PFSK-1 (cell line): ENCODE results near the gene WDR1.

ENCODE experiments used
- FOXP2 ChIP-seq: optimal IDR thresholded peaks from 2 replicates; pipeline ENCODE3; 2011; ENCODE audit warnings: borderline replicate concordance, control low read depth, inconsistent platforms; ENCODE audit not compliant: insufficient read depth; ENCODE audit errors: extremely low read length, extremely low read depth
- POLR2AphosphoS5 ChIP-seq: IDR thresholded peaks from 2 replicates; pipeline ENCODE4 v1.6.1; 2012; ENCODE audit warnings: low read depth, mild to moderate bottlenecking, control low read depth, low read length, moderate library complexity
- SIN3A ChIP-seq: IDR thresholded peaks from 2 replicates; pipeline ENCODE4 v1.6.1; 2012; ENCODE audit warnings: mild to moderate bottlenecking, low read length, moderate library complexity, borderline replicate concordance; ENCODE audit not compliant: insufficient read depth
- TAF1 ChIP-seq: IDR thresholded peaks from 2 replicates; pipeline ENCODE4 v1.6.1; 2012; ENCODE audit warnings: low read length, control low read depth, borderline replicate concordance; ENCODE audit not compliant: insufficient read depth
- TF ChIP-seq, protein P1 (sequence below), 2 experiments: IDR thresholded peaks; 2 replicates each; pipeline versions ENCODE4 v1.6.1 to v1.8.0; 2011 to 2012; ENCODE audit warnings: low read depth in 2 of 2, low read length in 2 of 2, control low read depth in 1 of 2, inconsistent platforms in 1 of 2, mild to moderate bottlenecking in 1 of 2, moderate library complexity in 1 of 2; ENCODE audit not compliant: insufficient read depth in 1 of 2

The WDR1 gene

DNA sequence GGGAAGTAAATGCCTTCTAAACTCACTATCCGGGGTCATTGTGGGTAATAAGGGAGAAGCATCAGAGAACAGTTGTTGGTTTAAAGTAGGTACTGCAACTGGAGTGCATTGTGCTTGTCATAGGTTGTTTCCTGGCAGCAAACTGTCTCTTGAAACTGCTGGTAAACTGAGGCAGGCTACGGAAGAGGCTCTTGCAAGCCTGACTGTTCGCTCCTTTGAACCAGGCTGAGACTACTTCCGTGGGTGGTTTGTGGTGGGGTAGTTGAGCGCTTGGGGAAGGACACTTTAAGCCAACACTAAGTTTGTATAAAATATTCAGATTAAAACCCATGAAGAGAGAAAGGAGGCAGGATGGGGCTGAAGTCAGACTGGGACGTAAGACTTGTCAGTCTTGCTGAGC lies 45.2 kb upstream of the WDR1 start:
- TF ChIP-seq TAF1 (no peak), POLR2AphosphoS5 (no peak), SIN3A (no peak), FOXP2 (no peak)
- TF ChIP-seq, protein P1, sequence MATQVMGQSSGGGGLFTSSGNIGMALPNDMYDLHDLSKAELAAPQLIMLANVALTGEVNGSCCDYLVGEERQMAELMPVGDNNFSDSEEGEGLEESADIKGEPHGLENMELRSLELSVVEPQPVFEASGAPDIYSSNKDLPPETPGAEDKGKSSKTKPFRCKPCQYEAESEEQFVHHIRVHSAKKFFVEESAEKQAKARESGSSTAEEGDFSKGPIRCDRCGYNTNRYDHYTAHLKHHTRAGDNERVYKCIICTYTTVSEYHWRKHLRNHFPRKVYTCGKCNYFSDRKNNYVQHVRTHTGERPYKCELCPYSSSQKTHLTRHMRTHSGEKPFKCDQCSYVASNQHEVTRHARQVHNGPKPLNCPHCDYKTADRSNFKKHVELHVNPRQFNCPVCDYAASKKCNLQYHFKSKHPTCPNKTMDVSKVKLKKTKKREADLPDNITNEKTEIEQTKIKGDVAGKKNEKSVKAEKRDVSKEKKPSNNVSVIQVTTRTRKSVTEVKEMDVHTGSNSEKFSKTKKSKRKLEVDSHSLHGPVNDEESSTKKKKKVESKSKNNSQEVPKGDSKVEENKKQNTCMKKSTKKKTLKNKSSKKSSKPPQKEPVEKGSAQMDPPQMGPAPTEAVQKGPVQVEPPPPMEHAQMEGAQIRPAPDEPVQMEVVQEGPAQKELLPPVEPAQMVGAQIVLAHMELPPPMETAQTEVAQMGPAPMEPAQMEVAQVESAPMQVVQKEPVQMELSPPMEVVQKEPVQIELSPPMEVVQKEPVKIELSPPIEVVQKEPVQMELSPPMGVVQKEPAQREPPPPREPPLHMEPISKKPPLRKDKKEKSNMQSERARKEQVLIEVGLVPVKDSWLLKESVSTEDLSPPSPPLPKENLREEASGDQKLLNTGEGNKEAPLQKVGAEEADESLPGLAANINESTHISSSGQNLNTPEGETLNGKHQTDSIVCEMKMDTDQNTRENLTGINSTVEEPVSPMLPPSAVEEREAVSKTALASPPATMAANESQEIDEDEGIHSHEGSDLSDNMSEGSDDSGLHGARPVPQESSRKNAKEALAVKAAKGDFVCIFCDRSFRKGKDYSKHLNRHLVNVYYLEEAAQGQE (IDR thresholded peaks at IDR 0.05; ENCODE audit: insufficient read depth in 1 of 2, low read depth in 2 of 2, low read length in 2 of 2), result no peak

- TF ChIP-seq FOXP2 (no peak), SIN3A (no peak), TAF1 (no peak), POLR2AphosphoS5 (no peak)
- TF ChIP-seq, protein P1 (IDR thresholded peaks at IDR 0.05; ENCODE audit: insufficient read depth in 1 of 2, low read depth in 2 of 2, low read length in 2 of 2), result no peak
These were observed 44.5 kb upstream of the WDR1 start for GRCh38 chr4:10161146-10161545.

GRCh38 chr4:10160281-10160856 lies 43.8 kb upstream of the WDR1 start:
- TF ChIP-seq POLR2AphosphoS5 (no peak), FOXP2 (no peak), SIN3A (no peak), TAF1 (no peak)
- TF ChIP-seq, protein P1 (IDR thresholded peaks at IDR 0.05; ENCODE audit: insufficient read depth in 1 of 2, low read depth in 2 of 2, low read length in 2 of 2), result no peak

DNA sequence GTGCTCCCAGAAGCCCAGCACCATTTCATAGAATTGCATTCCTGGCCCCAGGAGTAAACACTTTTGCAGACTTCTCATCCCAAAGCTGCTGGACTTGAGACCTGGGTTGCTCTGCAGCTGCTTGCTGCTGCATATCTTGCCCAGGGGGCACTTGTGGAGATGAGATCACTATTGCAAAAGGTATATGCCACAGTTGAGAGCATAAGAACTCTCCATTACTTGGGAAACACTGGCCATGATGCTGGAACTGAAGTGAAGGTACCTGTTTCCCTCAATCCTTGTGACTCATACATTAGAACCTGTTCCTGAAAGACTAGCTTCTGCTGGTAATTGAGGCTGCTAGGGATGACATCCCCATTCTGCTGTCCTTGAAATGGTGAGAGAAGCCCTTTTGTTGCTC lies 43.1 kb upstream of the WDR1 start:
- TF ChIP-seq POLR2AphosphoS5, result no peak
- no peak for TF ChIP-seq TAF1
- TF ChIP-seq SIN3A, result no peak
- no peak for TF ChIP-seq FOXP2
- TF ChIP-seq, protein P1 (IDR thresholded peaks at IDR 0.05; ENCODE audit: insufficient read depth in 1 of 2, low read depth in 2 of 2, low read length in 2 of 2), result no peak
